Fibroblast of the aortic adventitia (primary cell): ENCODE measurements around the gene ATMIN. TPM values are rescaled to one million over a fixed set of nuclear protein-coding genes. Genes with fewer than 3 reads are reported as not detected.

Experiments used
- DNase-seq: peaks from one replicate; pipeline ENCODE4 v3.0.0-alpha.2; 2010; ENCODE audit warnings: low read depth
- H3K4me3 ChIP-seq: 2 replicates; pipeline ENCODE4 v1.5.1; 2011; ENCODE audit warnings: low read depth, mild to moderate bottlenecking, control low read depth, low read length, moderate library complexity
- CTCF ChIP-seq: IDR thresholded peaks from 2 replicates; pipeline ENCODE4 v1.5.1; 2011; ENCODE audit warnings: mild to moderate bottlenecking, low read length, control low read depth, inconsistent platforms; ENCODE audit not compliant: insufficient read depth
- total RNA-seq: library from RNA; depleted of rRNA; stranded (reverse); fragments of >200 nt; gene quantifications from 2 replicates; pipeline ENCODE4 v1.2.3, GENCODE V29; 2012; ENCODE audit warnings: low replicate concordance

ATMIN gene, protein sequence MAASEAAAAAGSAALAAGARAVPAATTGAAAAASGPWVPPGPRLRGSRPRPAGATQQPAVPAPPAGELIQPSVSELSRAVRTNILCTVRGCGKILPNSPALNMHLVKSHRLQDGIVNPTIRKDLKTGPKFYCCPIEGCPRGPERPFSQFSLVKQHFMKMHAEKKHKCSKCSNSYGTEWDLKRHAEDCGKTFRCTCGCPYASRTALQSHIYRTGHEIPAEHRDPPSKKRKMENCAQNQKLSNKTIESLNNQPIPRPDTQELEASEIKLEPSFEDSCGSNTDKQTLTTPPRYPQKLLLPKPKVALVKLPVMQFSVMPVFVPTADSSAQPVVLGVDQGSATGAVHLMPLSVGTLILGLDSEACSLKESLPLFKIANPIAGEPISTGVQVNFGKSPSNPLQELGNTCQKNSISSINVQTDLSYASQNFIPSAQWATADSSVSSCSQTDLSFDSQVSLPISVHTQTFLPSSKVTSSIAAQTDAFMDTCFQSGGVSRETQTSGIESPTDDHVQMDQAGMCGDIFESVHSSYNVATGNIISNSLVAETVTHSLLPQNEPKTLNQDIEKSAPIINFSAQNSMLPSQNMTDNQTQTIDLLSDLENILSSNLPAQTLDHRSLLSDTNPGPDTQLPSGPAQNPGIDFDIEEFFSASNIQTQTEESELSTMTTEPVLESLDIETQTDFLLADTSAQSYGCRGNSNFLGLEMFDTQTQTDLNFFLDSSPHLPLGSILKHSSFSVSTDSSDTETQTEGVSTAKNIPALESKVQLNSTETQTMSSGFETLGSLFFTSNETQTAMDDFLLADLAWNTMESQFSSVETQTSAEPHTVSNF
- total RNA-seq = 38.2 and 45.4 TPM in 2 replicates

DNA sequence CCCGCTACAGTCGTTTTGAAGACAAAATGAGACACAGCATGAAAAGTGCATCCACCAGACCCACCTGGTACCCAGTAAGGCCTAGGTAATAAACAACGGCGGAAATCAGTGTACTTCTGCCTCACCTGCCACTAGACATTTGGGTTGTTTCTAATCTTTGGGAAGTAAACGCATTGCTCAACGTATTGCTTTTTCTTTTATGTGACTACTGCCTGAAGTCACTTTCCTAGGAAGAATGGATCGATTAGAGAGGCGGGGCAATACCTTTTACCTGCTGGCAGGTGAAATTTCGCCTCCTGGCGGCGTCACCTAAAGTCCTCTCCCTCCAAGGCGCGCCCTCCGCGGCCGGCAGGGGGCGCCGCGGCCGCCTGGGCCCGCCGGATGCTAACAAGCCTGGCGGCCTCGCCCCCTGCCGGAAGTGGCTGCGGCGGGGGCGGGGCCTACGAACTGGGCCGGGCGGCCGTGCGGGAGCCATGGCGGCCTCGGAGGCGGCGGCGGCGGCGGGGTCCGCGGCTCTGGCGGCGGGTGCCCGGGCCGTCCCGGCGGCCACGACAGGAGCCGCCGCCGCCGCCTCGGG lies at the start of gene ATMIN:
Gene ATMIN, plus strand, starts transcription at position 445 of the 577 bp plus-strand sequence. Its CDS starts 29 bp downstream, at position 474.
- peak; percentile 80 for TF ChIP-seq CTCF
- H3K4me3 ChIP-seq = peak within 1 kb of the TSS; percentile 80
- peak; percentile 66 for DNase-seq

DNA sequence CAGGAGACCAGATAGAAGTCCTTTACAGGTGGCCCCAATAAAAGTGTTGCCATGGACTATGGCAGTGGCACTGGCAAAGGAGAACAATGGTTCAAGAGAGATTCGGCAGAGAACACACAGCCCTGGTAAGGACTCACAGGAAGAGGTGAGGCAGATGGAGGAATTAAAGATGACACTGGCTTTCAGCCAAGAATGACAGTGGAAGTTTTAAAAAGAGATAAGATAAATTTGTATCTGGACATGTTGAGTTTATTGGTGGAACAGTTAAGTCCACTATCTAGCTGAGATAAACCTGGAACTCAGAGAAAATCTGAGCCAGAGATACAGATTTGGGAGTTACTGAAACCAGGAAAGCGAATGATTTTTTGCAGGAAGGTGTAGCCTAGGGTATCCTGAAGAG lies 49.1 kb upstream of the ATMIN start:
- DNase-seq = no peak
- no peak for TF ChIP-seq CTCF
- no peak overlapping the region for H3K4me3 ChIP-seq

DNA sequence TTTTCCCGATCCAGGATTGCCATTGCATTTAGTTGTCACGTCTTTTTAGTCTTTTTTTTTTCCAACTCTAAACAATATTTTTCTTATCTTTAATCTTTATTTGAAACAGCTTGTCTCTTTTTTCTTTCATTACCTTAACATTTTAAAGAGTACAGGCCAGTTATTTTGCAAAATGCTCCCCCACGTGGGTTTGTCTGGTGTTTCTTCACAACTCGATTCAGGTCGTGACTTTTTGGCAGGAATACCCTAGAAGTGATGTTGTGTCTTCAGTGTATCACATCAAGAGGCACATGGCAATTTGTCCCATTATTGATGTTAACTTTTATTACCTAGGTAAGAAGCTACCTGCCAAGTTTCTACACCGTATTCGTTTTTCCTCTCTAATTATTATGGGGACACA lies 46.9 kb upstream of the ATMIN start:
- no peak for TF ChIP-seq CTCF
- no peak for DNase-seq
- no peak overlapping the region for H3K4me3 ChIP-seq

- TF ChIP-seq CTCF = no peak
- H3K4me3 ChIP-seq = no peak overlapping the region
- DNase-seq = no peak
Observed at GRCh38 chr16:80989801-80990200, 45.8 kb upstream of the ATMIN start.

DNA sequence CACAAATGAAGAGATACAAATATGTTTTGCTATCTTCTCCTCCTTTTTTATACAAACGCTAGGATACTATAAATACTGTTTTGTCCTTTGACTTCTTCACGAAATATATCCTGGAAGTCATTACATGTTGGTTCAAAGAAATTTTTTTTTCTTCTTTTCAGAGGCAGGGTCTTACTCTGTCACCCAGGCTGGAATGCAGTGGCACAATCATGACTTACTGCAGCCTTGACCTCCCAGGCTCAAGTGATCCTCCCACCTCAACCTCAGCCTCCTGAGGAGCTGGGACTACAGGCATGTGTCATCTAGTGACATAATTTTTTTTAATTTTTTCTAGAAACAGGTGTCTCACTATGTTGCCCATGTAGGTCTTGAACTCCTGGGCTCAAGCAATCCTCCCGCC lies 45.1 kb upstream of the ATMIN start:
- no peak for TF ChIP-seq CTCF
- no peak for DNase-seq
- no peak overlapping the region for H3K4me3 ChIP-seq

- no peak for DNase-seq
- no peak overlapping the region for H3K4me3 ChIP-seq
- no peak for TF ChIP-seq CTCF
Observed at GRCh38 chr16:80990978-80991377, 44.7 kb upstream of the ATMIN start.
